Type B pancreatic cell (in vitro differentiated cells): ENCODE measurements around the gene BBOF1. TPM values are rescaled to one million over a fixed set of nuclear protein-coding genes. Genes with fewer than 3 reads are reported as not detected.
"Not testable (repeated sequence)": the region's sequence is repeated elsewhere in the genome, so short reads cannot be mapped to it uniquely, and the experiment has no call there.

Experiments
- DNase-seq: peaks from one replicate; pipeline ENCODE4 v3.0.0; 2021; ENCODE audit warnings: mixed read lengths; ENCODE audit not compliant: unreplicated experiment; ENCODE audit errors: extremely low spot score
- H3K27ac Mint-ChIP-seq: 2 replicates; pipeline ENCODE4 v1.8.0; 2021; ENCODE audit warnings: mild to moderate bottlenecking, mixed read lengths
- H3K27me3 Mint-ChIP-seq: 2 replicates; pipeline ENCODE4 v1.8.0; 2021; ENCODE audit warnings: mixed read lengths
- H3K36me3 Mint-ChIP-seq: 2 replicates; pipeline ENCODE4 v1.8.0; 2021; ENCODE audit warnings: mixed read lengths
- H3K4me1 Mint-ChIP-seq: one replicate; pipeline ENCODE4 v1.8.0; 2021; ENCODE audit warnings: mixed read lengths; ENCODE audit not compliant: unreplicated experiment
- H3K4me3 Mint-ChIP-seq: 2 replicates; pipeline ENCODE4 v1.8.0; 2021; ENCODE audit warnings: mild to moderate bottlenecking, mixed read lengths
- H3K9me3 Mint-ChIP-seq: 2 replicates; pipeline ENCODE4 v1.8.0; 2021; ENCODE audit warnings: mixed read lengths
- CTCF ChIP-seq: fragments of 200-600 bp; sonication (generic); conservative IDR thresholded peaks from 2 replicates; pipeline ENCODE4 v1.5.0; 2021; ENCODE audit warnings: antibody characterized with exemption, mild to moderate bottlenecking
- long read RNA-seq: library from polyadenylated mRNA; unstranded; transcript quantifications from one replicate; pipeline ENCODE4 v2.0.0, GENCODE V29; 2020
- total RNA-seq: library from RNA; stranded (reverse); gene quantifications from 2 replicates; pipeline ENCODE4 v1.2.1, GENCODE V29; 2021; ENCODE audit warnings: low replicate concordance

BBOF1 gene
- total RNA-seq: 6.6 and 9.0 TPM in 2 replicates
- long read RNA-seq, partial matches to known transcripts: 0 of 26 reads
- long read RNA-seq, other reads (novel, unspliced or antisense): 24 of 26 reads

GRCh38 chr14:74018586-74019407 lies at the start of gene BBOF1, which contains the start of gene ENTPD5:
BBOF1 (plus strand) TSS chr14:74019349; CDS start chr14:74019479, 130 bp downstream.
ENTPD5 (minus strand) TSS chr14:74019288; CDS start chr14:73988102, 31,186 bp downstream.
- Mint-ChIP-seq H3K36me3 (no peaks in the 10 kb centered on the region), H3K4me3 (peak within 1 kb of the TSS; percentile 95), H3K27ac (peak within 1 kb of the TSS; percentile 99), H3K4me1 (no peaks in the 10 kb centered on the region), H3K27me3 (no peaks in the 10 kb centered on the region), H3K9me3 (no peaks in the 10 kb centered on the region)
- TF ChIP-seq CTCF: peak; percentile 15
- DNase-seq: peak; percentile 89

- Mint-ChIP-seq H3K4me3 (no peak overlapping the region), H3K36me3 (peaks cover 11% of the 10 kb centered on the region), H3K9me3 (no peaks in the 10 kb centered on the region), H3K4me1 (no peaks in the 10 kb centered on the region), H3K27me3 (no peaks in the 10 kb centered on the region), H3K27ac (no peak overlapping the region)
- no peak for TF ChIP-seq CTCF
- no peak for DNase-seq
Observed at GRCh38 chr14:73973497-73973896, 45.7 kb upstream of the BBOF1 start.

GRCh38 chr14:73976125-73976524 lies 43.0 kb upstream of the BBOF1 start:
- TF ChIP-seq CTCF: no peak
- no peaks in the 10 kb centered on the region for H3K27me3 Mint-ChIP-seq
- H3K36me3 Mint-ChIP-seq: peaks cover 10% of the 10 kb centered on the region
- H3K9me3 Mint-ChIP-seq: no peaks in the 10 kb centered on the region
- DNase-seq: no peak
- no peak overlapping the region for H3K27ac Mint-ChIP-seq
- no peak overlapping the region for H3K4me3 Mint-ChIP-seq
- H3K4me1 Mint-ChIP-seq: peaks cover 6% of the 10 kb centered on the region

- H3K36me3 Mint-ChIP-seq: peaks cover 5% of the 10 kb centered on the region
- TF ChIP-seq CTCF: no peak
- H3K4me3 Mint-ChIP-seq: no peak overlapping the region
- no peaks in the 10 kb centered on the region for H3K27me3 Mint-ChIP-seq
- H3K9me3 Mint-ChIP-seq: no peaks in the 10 kb centered on the region
- H3K27ac Mint-ChIP-seq: no peak overlapping the region
- H3K4me1 Mint-ChIP-seq: peaks cover 6% of the 10 kb centered on the region
- DNase-seq: no peak
Observed at GRCh38 chr14:73977896-73978295, 41.3 kb upstream of the BBOF1 start.

- DNase-seq: no peak
- Mint-ChIP-seq H3K27ac (no peak overlapping the region), H3K27me3 (no peaks in the 10 kb centered on the region), H3K4me1 (no peaks in the 10 kb centered on the region), H3K4me3 (no peak overlapping the region), H3K9me3 (no peaks in the 10 kb centered on the region), H3K36me3 (peaks cover 15% of the 10 kb centered on the region)
- no peak for TF ChIP-seq CTCF
Observed at GRCh38 chr14:73988065-73988464, 31.1 kb upstream of the BBOF1 start.

- H3K4me3 Mint-ChIP-seq, H3K9me3 Mint-ChIP-seq, H3K27me3 Mint-ChIP-seq, DNase-seq, H3K27ac Mint-ChIP-seq, H3K4me1 Mint-ChIP-seq: not testable (repeated sequence)
- H3K36me3 Mint-ChIP-seq: peaks cover 15% of the 10 kb centered on the region
Observed at GRCh38 chr14:73988656-73989055, 30.5 kb upstream of the BBOF1 start.
